Neuronal stem cell (in vitro differentiated cells): ENCODE data around the gene COX19.

Experiments
- DNase-seq: peaks from one replicate; pipeline ENCODE4 v3.0.0-alpha.2; 2013; ENCODE audit warnings: low spot score
- H2AFZ ChIP-seq: one replicate; pipeline ENCODE4 v1.6.1; 2013; ENCODE audit warnings: mild to moderate bottlenecking, low read length, inconsistent platforms
- H2AK5ac ChIP-seq: 2 replicates; pipeline ENCODE4 v1.6.1; 2013; ENCODE audit warnings: low read depth, mild to moderate bottlenecking, inconsistent platforms, low read length, moderate library complexity, mixed read lengths
- H2BK120ac ChIP-seq: 2 replicates; pipeline ENCODE4 v1.6.1; 2013; ENCODE audit warnings: low read depth, mild to moderate bottlenecking, inconsistent platforms, low read length, moderate library complexity, mixed read lengths
- H2BK12ac ChIP-seq: one replicate; pipeline ENCODE4 v1.6.1; 2013; ENCODE audit warnings: low read length, inconsistent platforms
- H2BK15ac ChIP-seq: 2 replicates; pipeline ENCODE4 v1.6.1; 2013; ENCODE audit warnings: mild to moderate bottlenecking, low read length, inconsistent platforms, mixed read lengths
- H2BK5ac ChIP-seq: one replicate; pipeline ENCODE4 v1.6.1; 2013; ENCODE audit warnings: inconsistent platforms, mild to moderate bottlenecking, low read length, moderate library complexity
- H3K14ac ChIP-seq: one replicate; pipeline ENCODE4 v1.6.1; 2013; ENCODE audit warnings: low read length, inconsistent platforms
- H3K18ac ChIP-seq: 2 replicates; pipeline ENCODE4 v1.6.1; 2013; ENCODE audit warnings: low read length, inconsistent platforms
- H3K23ac ChIP-seq: 2 replicates; pipeline ENCODE4 v1.6.1; 2013; ENCODE audit warnings: low read depth, mild to moderate bottlenecking, mixed read lengths, low read length, inconsistent platforms; ENCODE audit not compliant: poor library complexity
- H3K27ac ChIP-seq: replicated peaks from 3 replicates; pipeline ENCODE4 v1.5.1; 2013; ENCODE audit warnings: low read length, inconsistent platforms
- H3K27me3 ChIP-seq, 3 experiments: 2 replicates each; pipeline ENCODE4 v1.6.1; 2013; ENCODE audit warnings: low read length in 3 of 3, mild to moderate bottlenecking in 2 of 3, inconsistent platforms in 1 of 3, low read depth in 1 of 3, mixed read lengths in 1 of 3, moderate library complexity in 1 of 3; ENCODE audit not compliant: control insufficient read depth in 3 of 3, insufficient read depth in 3 of 3
- H3K36me3 ChIP-seq, 2 donors: replicated peaks in 1 of 2; 2 replicates each; pipeline ENCODE4 v1.6.1; 2013; ENCODE audit warnings: low read length in 2 of 2; ENCODE audit not compliant: control insufficient read depth in 2 of 2, insufficient read depth in 2 of 2
- H3K4ac ChIP-seq: 2 replicates; pipeline ENCODE4 v1.6.1; 2013; ENCODE audit warnings: inconsistent platforms, mild to moderate bottlenecking, low read length, moderate library complexity
- H3K4me1 ChIP-seq, 2 donors: 1 replicate in 1 of 2; 2 replicates in 1 of 2; pipeline ENCODE4 v1.6.1; 2013; ENCODE audit warnings: low read length in 2 of 2, low read depth in 1 of 2; ENCODE audit not compliant: control insufficient read depth in 2 of 2, insufficient read depth in 1 of 2
- H3K4me2 ChIP-seq: one replicate; pipeline ENCODE4 v1.6.1; 2013; ENCODE audit warnings: mild to moderate bottlenecking, low read length, inconsistent platforms; ENCODE audit not compliant: insufficient read depth, poor library complexity, severe bottlenecking
- H3K4me3 ChIP-seq, 2 donors: 2 replicates each; pipeline ENCODE4 v1.5.1; 2013; ENCODE audit warnings: low read length in 2 of 2, mild to moderate bottlenecking in 2 of 2, inconsistent platforms in 1 of 2, moderate library complexity in 1 of 2
- H3K79me1 ChIP-seq: one replicate; pipeline ENCODE4 v1.6.1; 2013; ENCODE audit warnings: low read depth, mild to moderate bottlenecking, inconsistent platforms, low read length, moderate library complexity
- H3K9ac ChIP-seq: one replicate; pipeline ENCODE4 v1.6.1; 2013; ENCODE audit warnings: mild to moderate bottlenecking, low read depth, low read length, inconsistent platforms; ENCODE audit not compliant: poor library complexity
- H3K9me3 ChIP-seq, 2 donors: replicated peaks in 1 of 2; 2 replicates each; pipeline versions ENCODE3 to v1.6.1; 2013; ENCODE audit warnings: low read length in 2 of 2, mild to moderate bottlenecking in 2 of 2, inconsistent platforms in 1 of 2, low read depth in 1 of 2, mixed read lengths in 1 of 2, moderate library complexity in 1 of 2; ENCODE audit not compliant: control insufficient read depth in 2 of 2, insufficient read depth in 1 of 2
- H4K8ac ChIP-seq: one replicate; pipeline ENCODE4 v1.6.1; 2013; ENCODE audit warnings: low read depth, mild to moderate bottlenecking, inconsistent platforms, low read length, moderate library complexity
- H4K91ac ChIP-seq: one replicate; pipeline ENCODE4 v1.6.1; 2013; ENCODE audit warnings: low read length, low read depth, mild to moderate bottlenecking, inconsistent platforms; ENCODE audit not compliant: poor library complexity
- WGBS, 2 donors: extraction: QIAGEN DNeasy Blood & Tissue Kit; methylation state at CpG; one replicate each; pipeline ENCODE4 v1.1.7; 2013; ENCODE audit warnings: missing lambda C conversion rate in 2 of 2, mixed read lengths in 1 of 2; ENCODE audit not compliant: insufficient read length in 2 of 2, insufficient replicate concordance in 1 of 2; ENCODE audit errors: extremely low coverage in 2 of 2; 5-methylcytosine and 5-hydroxymethylcytosine counted together

The COX19 gene

DNA sequence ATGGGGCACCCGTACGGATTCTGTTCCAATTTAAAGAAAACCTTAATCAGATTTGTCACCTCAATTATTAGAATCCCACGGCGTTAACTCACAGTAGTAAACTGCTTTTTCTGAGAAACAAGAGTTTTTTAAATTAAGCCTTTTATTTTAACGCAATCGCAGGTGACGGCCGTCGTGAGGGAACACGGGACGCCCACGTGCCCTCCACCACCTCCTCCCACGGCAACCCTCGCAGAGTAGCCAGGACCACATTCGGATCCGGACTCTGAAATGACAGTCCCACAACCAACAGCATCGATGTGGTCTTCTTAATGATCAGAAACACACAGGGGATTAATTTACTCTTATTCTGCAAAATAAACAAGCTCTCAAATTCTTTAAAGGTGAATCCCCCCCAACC lies 47.0 kb upstream of the COX19 start:
- Histone ChIP-seq H3K79me1 (peaks cover 38% of the 10 kb centered on the region), H3K23ac (no peak overlapping the region), H2AK5ac (no peak overlapping the region), H3K36me3 (peaks cover 31 to 94% of the 10 kb centered on the region in 2 donors), H3K27me3 (no peaks in the 10 kb centered on the region), H2AFZ (no peak overlapping the region), H2BK15ac (no peak overlapping the region), H3K4ac (no peak overlapping the region), H3K4me3 (no peak overlapping the region), H3K9ac (no peak overlapping the region), H2BK120ac (no peak overlapping the region), H4K8ac (no peak overlapping the region), H3K18ac (no peak overlapping the region), H3K4me1 (peaks cover 3% of the 10 kb centered on the region in 2 donors), H4K91ac (no peak overlapping the region), H3K27ac (no peak overlapping the region), H3K4me2 (no peak overlapping the region), H2BK5ac (no peak overlapping the region), H3K9me3 (peaks cover 12 to 21% of the 10 kb centered on the region in 2 donors), H2BK12ac (no peak overlapping the region), H3K14ac (no peak overlapping the region)
- no CpG with 5 or more reads among the region's 17 CpGs for WGBS, 2 donors
- no peak for DNase-seq

DNA sequence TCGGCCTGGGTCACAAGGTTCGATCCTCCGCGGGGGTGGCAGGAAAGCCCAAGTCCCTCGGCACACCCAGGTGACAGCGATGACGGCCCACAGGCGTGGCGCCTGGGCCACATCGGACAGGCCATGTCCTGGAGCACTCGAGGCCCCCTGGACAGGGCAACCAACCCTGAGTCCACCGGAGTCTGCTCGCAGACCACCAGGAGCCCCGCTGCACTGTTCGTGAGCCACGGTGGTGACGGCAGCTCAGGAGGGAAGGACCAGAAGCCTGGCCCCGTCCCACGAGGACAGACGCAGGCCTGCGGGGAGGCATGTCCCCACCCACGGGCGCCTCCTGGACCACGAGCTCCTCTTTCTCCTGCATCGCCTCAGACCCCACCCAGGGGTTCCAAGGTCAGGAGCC lies 46.6 kb upstream of the COX19 start:
- no peak for DNase-seq
- Histone ChIP-seq H2BK5ac (no peak overlapping the region), H3K4me1 (peaks cover 0 to under 1% of the 10 kb centered on the region in 2 donors), H2AFZ (no peak overlapping the region), H3K18ac (no peak overlapping the region), H3K27me3 (no peaks in the 10 kb centered on the region), H2BK15ac (no peak overlapping the region), H2AK5ac (no peak overlapping the region), H3K4me3 (no peak overlapping the region), H3K36me3 (peaks cover 31 to 95% of the 10 kb centered on the region in 2 donors), H3K9ac (peak overlapping the region; percentile 30), H3K79me1 (peaks cover 42% of the 10 kb centered on the region), H4K8ac (no peak overlapping the region), H4K91ac (no peak overlapping the region), H3K14ac (no peak overlapping the region), H3K4me2 (no peak overlapping the region), H3K23ac (no peak overlapping the region), H2BK120ac (no peak overlapping the region), H3K27ac (no peak overlapping the region), H2BK12ac (no peak overlapping the region), H3K9me3 (peaks cover 12 to 21% of the 10 kb centered on the region in 2 donors), H3K4ac (no peak overlapping the region)
- no CpG with 5 or more reads among the region's 25 CpGs for WGBS, 2 donors

DNA sequence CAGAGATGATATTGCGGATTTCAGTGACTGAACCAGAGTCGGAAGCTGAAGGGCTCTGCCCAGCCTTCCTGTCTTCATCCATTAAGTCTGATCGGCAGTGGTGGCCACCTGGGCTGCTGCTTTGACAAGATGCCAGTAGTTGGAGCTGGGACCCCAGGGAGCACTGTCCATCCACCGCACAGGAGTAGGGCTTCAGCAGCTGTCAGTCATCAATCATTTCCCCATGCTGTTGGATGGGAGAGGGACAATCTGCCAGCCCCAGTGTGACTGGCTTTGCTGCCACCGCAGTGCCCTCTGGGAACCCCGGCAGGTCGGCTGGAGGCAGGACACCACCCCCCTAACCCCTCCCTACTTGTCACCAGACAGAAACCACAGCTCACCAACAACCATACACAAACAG lies 46.0 kb upstream of the COX19 start:
- no peak overlapping the region for H2BK12ac ChIP-seq
- WGBS, 2 donors = no CpG with 5 or more reads among the region's 7 CpGs
- no peak overlapping the region for H2AK5ac ChIP-seq
- H3K14ac ChIP-seq = no peak overlapping the region
- H4K91ac ChIP-seq = no peak overlapping the region
- peaks cover 0 to under 1% of the 10 kb centered on the region in 2 donors for H3K4me1 ChIP-seq
- no peak for DNase-seq
- peaks cover 12 to 21% of the 10 kb centered on the region in 2 donors for H3K9me3 ChIP-seq
- H3K36me3 ChIP-seq = peaks cover 28 to 89% of the 10 kb centered on the region in 2 donors
- H3K27me3 ChIP-seq = no peaks in the 10 kb centered on the region
- no peak overlapping the region for H2BK120ac ChIP-seq
- H2BK5ac ChIP-seq = no peak overlapping the region
- no peak overlapping the region for H3K18ac ChIP-seq
- H2AFZ ChIP-seq = no peak overlapping the region
- H3K23ac ChIP-seq = no peak overlapping the region
- H3K4ac ChIP-seq = no peak overlapping the region
- no peak overlapping the region for H2BK15ac ChIP-seq
- no peak overlapping the region for H3K9ac ChIP-seq
- peaks cover 43% of the 10 kb centered on the region for H3K79me1 ChIP-seq
- no peak overlapping the region for H3K4me2 ChIP-seq
- H3K4me3 ChIP-seq = no peak overlapping the region
- H3K27ac ChIP-seq = no peak overlapping the region
- no peak overlapping the region for H4K8ac ChIP-seq

DNA sequence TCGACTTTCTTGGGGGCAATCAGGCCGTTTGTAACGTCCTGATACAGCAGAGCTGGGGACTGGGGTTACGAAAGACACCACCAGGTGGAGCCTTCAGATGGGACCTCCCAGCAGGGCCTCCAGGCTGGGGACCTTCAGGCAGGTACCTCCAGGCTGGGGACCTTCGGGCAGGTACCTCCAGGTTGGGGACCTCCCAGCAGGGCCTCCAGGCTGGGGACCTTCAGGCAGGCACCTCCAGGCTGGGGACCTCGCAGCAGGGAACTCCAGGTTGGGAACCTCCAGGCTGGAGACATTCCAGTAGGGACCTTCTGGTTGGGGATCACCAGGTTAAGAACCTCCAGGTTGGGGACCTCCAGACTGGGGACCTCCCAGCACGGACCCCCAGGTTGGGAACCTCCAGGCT lies 45.5 kb upstream of the COX19 start:
- H3K18ac ChIP-seq = no peak overlapping the region
- no peak overlapping the region for H2BK12ac ChIP-seq
- peaks cover 41% of the 10 kb centered on the region for H3K79me1 ChIP-seq
- no peaks in the 10 kb centered on the region for H3K27me3 ChIP-seq
- H4K8ac ChIP-seq = no peak overlapping the region
- peaks cover 12 to 21% of the 10 kb centered on the region in 2 donors for H3K9me3 ChIP-seq
- no CpG with 5 or more reads among the region's 7 CpGs for WGBS, 2 donors
- H2BK5ac ChIP-seq = peak overlapping the region; percentile 43
- H3K9ac ChIP-seq = no peak overlapping the region
- H3K14ac ChIP-seq = no peak overlapping the region
- H2BK15ac ChIP-seq = no peak overlapping the region
- H3K4me3 ChIP-seq = no peak overlapping the region
- H3K36me3 ChIP-seq = peaks cover 23 to 84% of the 10 kb centered on the region in 2 donors
- peak overlapping the region; percentile 18 for H2AK5ac ChIP-seq
- no peak overlapping the region for H3K27ac ChIP-seq
- no peak overlapping the region for H3K23ac ChIP-seq
- no peak overlapping the region for H2BK120ac ChIP-seq
- no peak overlapping the region for H3K4ac ChIP-seq
- H3K4me1 ChIP-seq = peaks cover under 1 to 2% of the 10 kb centered on the region in 2 donors
- H3K4me2 ChIP-seq = no peak overlapping the region
- no peak overlapping the region for H4K91ac ChIP-seq
- no peak for DNase-seq
- H2AFZ ChIP-seq = no peak overlapping the region
